DMS53 (cell line): ENCODE measurements around the gene COTL1.
A peak's percentile ranks its signal among the peaks of the same experiment; 100 is the strongest.

Experiments
- DNase-seq: peaks from one replicate; lab custom pipeline; 2025; lab: John Stamatoyannopoulos, UW

COTL1 gene

DNA sequence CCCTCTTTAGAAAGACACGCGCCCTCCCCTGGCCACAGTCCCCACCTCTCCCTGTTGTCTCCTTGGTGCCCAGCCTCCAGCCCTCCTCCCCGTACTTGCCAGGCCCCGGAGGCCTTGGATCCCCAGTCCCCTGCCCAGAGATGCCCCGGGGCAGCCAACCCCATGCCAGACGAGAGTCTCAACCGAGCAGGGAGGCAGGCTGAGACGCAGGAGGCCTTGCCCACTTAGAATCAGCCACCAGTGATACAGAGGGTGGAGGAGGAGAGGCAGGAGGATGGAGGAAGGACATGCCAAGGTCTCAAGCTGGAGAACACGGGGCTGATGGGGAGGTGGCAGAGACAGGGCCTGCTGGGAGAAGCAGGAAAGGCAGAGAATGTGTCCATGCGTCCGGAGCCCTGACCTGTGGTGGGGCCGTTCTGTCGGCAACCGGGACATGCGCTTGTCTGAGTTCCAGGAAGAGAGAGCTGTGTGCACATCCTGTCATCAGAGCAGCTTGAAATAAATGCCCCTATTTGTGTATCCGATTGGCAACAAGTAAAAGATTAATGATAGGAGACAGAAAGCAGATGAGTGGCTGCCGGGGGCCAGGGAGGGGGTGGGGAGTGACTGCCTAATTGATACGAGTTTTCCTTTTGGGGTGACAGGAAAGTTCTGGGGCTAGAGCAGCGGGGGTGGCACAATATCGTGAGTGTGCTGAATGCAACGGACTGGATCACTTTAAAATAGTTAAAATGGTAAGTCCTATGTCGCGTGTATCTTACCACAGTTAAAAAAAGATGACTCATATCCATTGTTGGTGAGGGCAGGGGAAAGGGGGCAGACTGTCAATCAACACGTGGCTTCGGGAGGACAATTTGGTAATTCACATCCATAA lies 68.7 kb downstream of the COTL1 start:
- DNase-seq, result no peak

GRCh38 chr16:84548508-84548907 lies 69.4 kb downstream of the COTL1 start:
- DNase-seq, result no peak

- no peak for DNase-seq
Observed at GRCh38 chr16:84547546-84548061, 70.3 kb downstream of the COTL1 start.

GRCh38 chr16:84546669-84547545 lies 71.0 kb downstream of the COTL1 start:
- no peak for DNase-seq

- no peak for DNase-seq
Observed at GRCh38 chr16:84545114-84545737, 72.7 kb downstream of the COTL1 start.

GRCh38 chr16:84544031-84544773 lies 73.7 kb downstream of the COTL1 start:
- no peak for DNase-seq

- no peak for DNase-seq
Observed at GRCh38 chr16:84543253-84543652, 74.6 kb downstream of the COTL1 start.

GRCh38 chr16:84541999-84542817 lies 75.7 kb downstream of the COTL1 start:
- no peak for DNase-seq

- no peak for DNase-seq
Observed at GRCh38 chr16:84540194-84540593, 77.7 kb downstream of the COTL1 start.

- DNase-seq, result no peak
Observed at GRCh38 chr16:84538222-84538840, 79.5 kb downstream of the COTL1 start.

- DNase-seq, result no peak
Observed at GRCh38 chr16:84537491-84538151, 80.3 kb downstream of the COTL1 start.

DNA sequence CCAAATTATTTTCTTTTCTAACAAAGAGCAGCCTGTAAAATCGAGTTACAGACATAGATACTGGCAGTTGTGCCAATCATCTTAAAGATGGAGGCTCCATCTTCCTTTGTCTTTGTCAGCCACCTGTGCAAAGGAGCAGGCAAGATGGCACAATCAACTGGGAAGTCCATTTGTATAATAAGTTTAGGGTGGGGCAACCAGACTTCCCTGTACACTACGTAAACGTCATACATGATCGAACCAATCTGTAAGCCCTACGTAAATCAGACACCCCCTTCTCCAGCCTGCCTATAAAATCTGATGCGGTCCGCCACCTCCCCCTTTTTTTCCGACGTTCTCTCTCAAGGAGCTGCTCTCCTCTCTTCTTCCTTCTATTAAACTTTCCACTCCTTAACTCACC lies 82.0 kb downstream of the COTL1 start:
- no peak for DNase-seq

GRCh38 chr16:84535408-84535807 lies 82.5 kb downstream of the COTL1 start:
- no peak for DNase-seq

DNA sequence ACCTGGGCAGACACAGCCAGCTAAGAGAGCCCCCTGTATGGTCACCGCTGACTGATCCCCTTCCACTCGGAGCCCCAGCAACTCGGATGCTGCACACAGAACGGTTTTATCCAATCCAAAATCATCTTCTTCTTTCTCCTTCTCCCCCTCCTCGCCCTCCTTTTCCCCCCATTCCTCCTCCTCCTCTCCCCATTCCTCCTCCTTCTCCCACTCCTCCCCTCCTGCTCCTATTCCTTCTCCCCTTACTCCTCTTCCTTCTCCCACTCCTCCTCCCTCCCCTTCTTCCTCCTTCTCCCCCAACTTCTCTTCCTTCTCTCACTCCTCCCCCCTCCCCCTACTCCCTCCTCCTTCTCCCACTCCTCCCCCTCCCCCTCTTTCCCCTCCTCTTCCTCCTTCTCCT lies 83.1 kb downstream of the COTL1 start:
- DNase-seq, result no peak

GRCh38 chr16:84532855-84533486 lies 84.9 kb downstream of the COTL1 start:
- DNase-seq, result no peak

DNA sequence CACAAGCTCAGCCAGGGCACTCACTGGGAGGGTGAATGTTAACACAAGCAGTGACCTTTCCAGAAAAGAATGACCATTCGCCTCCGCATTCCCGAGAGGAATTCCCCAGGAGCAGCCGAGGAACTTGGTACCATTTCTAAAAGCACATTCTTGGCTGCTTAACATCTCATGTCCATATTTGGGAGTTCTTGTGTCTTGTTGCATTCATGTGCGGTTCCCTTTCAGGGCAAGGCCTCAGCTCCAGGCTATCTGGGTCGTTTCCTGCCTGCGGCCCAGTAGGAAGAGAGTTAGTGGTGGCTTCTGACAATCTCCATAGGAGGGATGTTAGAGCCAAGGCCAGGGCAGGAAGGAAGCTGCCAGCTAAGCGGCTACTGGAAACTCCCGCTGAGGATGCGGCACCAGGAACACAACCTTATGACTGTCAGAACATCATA lies 85.6 kb downstream of the COTL1 start:
- no peak for DNase-seq

DNA sequence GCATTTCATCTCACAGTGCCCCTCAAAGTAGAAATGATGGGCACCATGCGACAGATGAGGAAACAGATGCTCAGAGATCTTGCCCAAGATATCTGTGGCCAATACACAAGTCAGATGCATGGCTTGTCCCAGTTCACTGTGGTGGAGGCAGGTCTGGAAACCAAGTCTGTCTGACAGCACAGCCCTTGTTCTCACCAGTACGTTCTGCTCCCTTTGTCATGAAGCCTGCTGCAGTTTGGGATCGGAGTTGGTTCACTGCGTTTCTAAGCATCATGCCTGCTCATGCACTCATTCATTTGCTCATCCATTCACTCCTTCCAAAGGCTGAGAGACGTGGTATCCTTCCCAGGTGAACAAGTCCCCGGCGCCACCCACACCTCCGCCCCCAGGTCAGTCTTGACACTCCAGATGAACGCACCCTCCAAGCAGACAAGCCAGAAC lies 86.2 kb downstream of the COTL1 start:
- no peak for DNase-seq

DNA sequence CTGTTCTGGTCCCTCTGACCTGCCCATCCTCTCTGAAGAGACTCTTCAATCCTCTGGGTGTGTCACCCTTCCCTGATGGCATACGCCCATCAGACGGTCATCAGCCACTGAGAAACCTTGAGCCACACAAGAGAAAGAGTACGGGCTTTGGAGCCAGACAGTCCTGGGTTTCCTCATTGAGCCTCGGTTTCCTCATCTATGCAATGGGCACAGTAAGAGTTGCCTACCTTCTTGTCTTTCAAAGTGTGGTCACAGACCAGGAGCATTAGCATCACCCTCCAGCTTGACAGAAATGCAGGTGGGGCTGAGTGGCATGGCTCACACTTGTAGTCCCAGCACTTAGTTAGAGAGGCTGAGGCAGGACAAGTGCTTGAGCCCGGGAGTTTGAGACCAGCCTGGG lies 87.3 kb downstream of the COTL1 start:
- DNase-seq, result no peak

- DNase-seq, result peak; percentile 11
Observed at GRCh38 chr16:84529607-84530006, 88.3 kb downstream of the COTL1 start.
